Stomach (tissue), 4 donors: ENCODE data around the gene TRIM46.

Experiments
- CTCF ChIP-seq, 7 experiments: fragments of 450-650 bp in 4 of 7; fragments of 200-600 bp in 3 of 7; sonication (generic) in 3 of 7; IDR thresholded peaks; one replicate each; pipeline ENCODE4 v1.5.1; 2016 to 2019; ENCODE audit warnings: antibody characterized with exemption in 7 of 7, control low read depth in 2 of 7, mild to moderate bottlenecking in 1 of 7
- EP300 ChIP-seq: sonication (generic); formaldehyde crosslinking; IDR thresholded peaks from one replicate; pipeline ENCODE4 v1.6.1; 2017; ENCODE audit warnings: antibody characterized with exemption
- POLR2A ChIP-seq, 4 donors: fragments of 450-650 bp; IDR thresholded peaks; one replicate each; pipeline ENCODE4 v1.6.1; 2016; ENCODE audit warnings: antibody characterized with exemption in 4 of 4, control low read depth in 2 of 4, mild to moderate bottlenecking in 1 of 4, moderate library complexity in 1 of 4
- POLR2AphosphoS5 ChIP-seq, 3 donors: sonication (generic); formaldehyde crosslinking; IDR thresholded peaks; one replicate each; pipeline ENCODE4 v1.6.1; 2016; ENCODE audit warnings: antibody characterized with exemption in 3 of 3

DNA sequence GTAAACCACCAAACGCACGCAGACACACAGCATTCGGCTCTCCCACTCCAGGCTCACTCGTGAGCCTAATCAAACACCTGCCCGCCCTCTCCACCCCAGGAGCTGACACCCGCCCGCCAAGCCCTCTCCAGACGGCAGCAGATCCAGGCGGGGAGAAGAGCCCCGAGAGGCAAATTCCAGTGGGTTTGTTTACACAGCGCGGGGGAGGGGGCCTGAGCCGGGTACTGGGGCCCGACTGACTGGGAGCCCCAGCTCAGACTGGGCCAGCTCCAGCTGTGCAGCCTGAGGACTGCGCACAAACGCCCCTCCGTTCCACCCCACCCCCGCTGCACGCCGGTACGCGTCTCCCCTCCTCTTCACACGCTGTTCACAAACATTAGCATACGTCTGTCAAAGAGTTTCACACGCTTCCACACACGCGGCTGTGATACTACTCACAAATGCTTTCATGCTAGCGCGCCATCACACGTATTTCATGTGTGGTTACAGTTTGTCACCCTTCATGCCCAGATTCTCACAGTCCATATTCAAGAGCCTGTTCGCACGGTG, 47.0 kb upstream of the TRIM46 start:
- no peak for TF ChIP-seq CTCF (IDR thresholded peaks at IDR 0.05)
- no peak for TF ChIP-seq POLR2A (IDR thresholded peaks at IDR 0.05)
- TF ChIP-seq EP300, result no peak
- no peak for TF ChIP-seq POLR2AphosphoS5 (IDR thresholded peaks at IDR 0.05)
